MCF 10A (cell line): ENCODE data around the gene NCAM1. TPM values are rescaled to one million over a fixed set of nuclear protein-coding genes. Genes with fewer than 3 reads are reported as not detected.

ENCODE experiments used
- BruUV-seq: library from RNA; stranded (reverse); fragments of 400-500 nt; replicated peaks from 2 replicates; lab custom pipeline; 2021; lab: Mats Ljungman, UMichigan
- CTCF ChIA-PET: fragments of 300-600 bp; sonication (Branson Sonifier 250); formaldehyde crosslinking; extraction: SDS; loops from one replicate; lab custom pipeline; 2021; ENCODE audit warnings: antibody characterized with exemption, inconsistent platforms; lab: Yijun Ruan, JAX
- POLR2A ChIA-PET: fragments of 300-600, 350-650 bp; sonication (Branson Sonifier 250); formaldehyde crosslinking; extraction: SDS; loops from one replicate; lab custom pipeline; 2020; ENCODE audit warnings: antibody characterized with exemption, inconsistent platforms; lab: Yijun Ruan, JAX
- DNase-seq: peaks from one replicate; pipeline ENCODE4 v3.0.0-alpha.2; 2018; ENCODE audit not compliant: unreplicated experiment
- H3K27ac Mint-ChIP-seq: one replicate; pipeline ENCODE4 v1.8.0; 2022; ENCODE audit warnings: mild to moderate bottlenecking, low read depth, mixed read lengths; ENCODE audit not compliant: unreplicated experiment
- H3K27me3 Mint-ChIP-seq: one replicate; pipeline ENCODE4 v1.8.0; 2022; ENCODE audit warnings: mixed read lengths; ENCODE audit not compliant: insufficient read depth, unreplicated experiment
- H3K36me3 Mint-ChIP-seq: one replicate; pipeline ENCODE4 v1.8.0; 2022; ENCODE audit warnings: mild to moderate bottlenecking, moderate library complexity, mixed read lengths; ENCODE audit not compliant: insufficient read depth, unreplicated experiment
- H3K4me1 Mint-ChIP-seq: one replicate; pipeline ENCODE4 v1.8.0; 2022; ENCODE audit warnings: mixed read lengths; ENCODE audit not compliant: insufficient read depth, unreplicated experiment
- H3K4me3 Mint-ChIP-seq: one replicate; pipeline ENCODE4 v1.8.0; 2022; ENCODE audit warnings: mild to moderate bottlenecking, moderate library complexity, mixed read lengths; ENCODE audit not compliant: unreplicated experiment
- H3K9me3 Mint-ChIP-seq: one replicate; pipeline ENCODE4 v1.8.0; 2022; ENCODE audit warnings: mixed read lengths; ENCODE audit not compliant: unreplicated experiment
- intact Hi-C: fragments of 100-400 bp; cut with micrococcal nuclease; formaldehyde crosslinking; loops from 2 replicates; pipeline ENCODE4 v1.14.1; 2022
- total RNA-seq: library from RNA; stranded (reverse); gene quantifications from 2 replicates; pipeline ENCODE4 v1.2.3, GENCODE V29; 2022
- TF ChIP-seq, protein P1 (sequence below): fragments of 200-600 bp; IDR thresholded peaks from one replicate; pipeline ENCODE4 v1.8.0; 2022; ENCODE audit warnings: antibody characterized with exemption, mild to moderate bottlenecking; ENCODE audit not compliant: unreplicated experiment

Gene NCAM1
- total RNA-seq, 1 experiment from 2014 or later, result 0.19 TPM

GRCh38 chr11:112983887-112984286 is 22.7 kb downstream of the NCAM1 start:
- H3K4me3 Mint-ChIP-seq, result no peak overlapping the region
- BruUV-seq, result no TSS peak
- no peaks in the 10 kb centered on the region for H3K36me3 Mint-ChIP-seq
- intact Hi-C loops, result no loop called here
- no peaks in the 10 kb centered on the region for H3K4me1 Mint-ChIP-seq
- TF ChIP-seq, protein P1, sequence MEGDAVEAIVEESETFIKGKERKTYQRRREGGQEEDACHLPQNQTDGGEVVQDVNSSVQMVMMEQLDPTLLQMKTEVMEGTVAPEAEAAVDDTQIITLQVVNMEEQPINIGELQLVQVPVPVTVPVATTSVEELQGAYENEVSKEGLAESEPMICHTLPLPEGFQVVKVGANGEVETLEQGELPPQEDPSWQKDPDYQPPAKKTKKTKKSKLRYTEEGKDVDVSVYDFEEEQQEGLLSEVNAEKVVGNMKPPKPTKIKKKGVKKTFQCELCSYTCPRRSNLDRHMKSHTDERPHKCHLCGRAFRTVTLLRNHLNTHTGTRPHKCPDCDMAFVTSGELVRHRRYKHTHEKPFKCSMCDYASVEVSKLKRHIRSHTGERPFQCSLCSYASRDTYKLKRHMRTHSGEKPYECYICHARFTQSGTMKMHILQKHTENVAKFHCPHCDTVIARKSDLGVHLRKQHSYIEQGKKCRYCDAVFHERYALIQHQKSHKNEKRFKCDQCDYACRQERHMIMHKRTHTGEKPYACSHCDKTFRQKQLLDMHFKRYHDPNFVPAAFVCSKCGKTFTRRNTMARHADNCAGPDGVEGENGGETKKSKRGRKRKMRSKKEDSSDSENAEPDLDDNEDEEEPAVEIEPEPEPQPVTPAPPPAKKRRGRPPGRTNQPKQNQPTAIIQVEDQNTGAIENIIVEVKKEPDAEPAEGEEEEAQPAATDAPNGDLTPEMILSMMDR, result no peak
- H3K27me3 Mint-ChIP-seq, result no peaks in the 10 kb centered on the region
- ChIA-PET POLR2A (interaction anchor here (1.0 kb wide), 1 partner anchor 23 kb away, joined by 3 read pairs; no protein-coding TSS in a partner anchor), CTCF (no interaction called here)
- peaks cover 15% of the 10 kb centered on the region for H3K9me3 Mint-ChIP-seq
- H3K27ac Mint-ChIP-seq, result no peak overlapping the region
- no peak for DNase-seq

- Mint-ChIP-seq H3K9me3 (peaks cover 22% of the 10 kb centered on the region), H3K36me3 (no peaks in the 10 kb centered on the region), H3K4me3 (no peak overlapping the region), H3K27ac (no peak overlapping the region), H3K4me1 (no peaks in the 10 kb centered on the region), H3K27me3 (no peaks in the 10 kb centered on the region)
- CTCF ChIA-PET, result interaction anchor here (0.6 to 1.7 kb wide), 4 partner anchors 10 to 401 kb away, joined by 3 to 4 read pairs (median 3); no protein-coding TSS in a partner anchor
- intact Hi-C loops, result no loop called here
- no peak for DNase-seq
- BruUV-seq, result no TSS peak
- TF ChIP-seq, protein P1, result no peak
- POLR2A ChIA-PET, result interaction anchor here (0.9 to 1.1 kb wide), 2 partner anchors 10 to 16 kb away, joined by 3 read pairs; no protein-coding TSS in a partner anchor
These were observed 28.0 kb downstream of the NCAM1 start for GRCh38 chr11:112989198-112989597.

DNA sequence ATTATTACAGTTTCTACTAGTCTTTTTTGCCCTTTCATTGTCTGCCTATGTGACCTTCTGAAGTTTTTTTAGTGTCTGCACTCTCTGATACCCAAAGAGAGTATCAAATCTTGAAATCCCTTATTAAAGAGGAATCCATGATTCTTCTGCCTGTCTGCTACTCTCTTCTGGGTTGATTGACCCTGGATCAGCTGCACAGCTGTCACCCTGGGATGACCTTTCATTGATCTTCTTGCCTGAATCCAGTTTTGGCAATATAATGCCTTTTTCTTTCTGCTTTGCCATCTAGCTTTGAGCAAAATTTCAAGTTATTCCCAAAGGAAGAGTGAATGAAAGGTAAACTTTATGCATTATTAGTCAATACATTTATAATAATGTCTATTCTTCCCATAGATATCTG is 32.6 kb downstream of the NCAM1 start:
- no peak overlapping the region for H3K4me3 Mint-ChIP-seq
- TF ChIP-seq, protein P1, result no peak
- ChIA-PET POLR2A (no interaction called here), CTCF (interaction anchor here (1.2 kb wide), 1 partner anchor 103 kb away, joined by 4 read pairs; no protein-coding TSS in a partner anchor)
- no peaks in the 10 kb centered on the region for H3K27me3 Mint-ChIP-seq
- H3K36me3 Mint-ChIP-seq, result no peaks in the 10 kb centered on the region
- DNase-seq, result no peak
- intact Hi-C loops, result no loop called here
- no peak overlapping the region for H3K27ac Mint-ChIP-seq
- no peaks in the 10 kb centered on the region for H3K4me1 Mint-ChIP-seq
- peaks cover 13% of the 10 kb centered on the region for H3K9me3 Mint-ChIP-seq
- BruUV-seq, result no TSS peak

- Mint-ChIP-seq H3K36me3 (no peaks in the 10 kb centered on the region), H3K4me1 (no peaks in the 10 kb centered on the region), H3K4me3 (no peak overlapping the region), H3K27me3 (no peaks in the 10 kb centered on the region), H3K27ac (no peak overlapping the region), H3K9me3 (peaks cover 13% of the 10 kb centered on the region)
- ChIA-PET CTCF (no interaction called here), POLR2A (interaction anchor here (0.7 kb wide), 1 partner anchor 9 kb away, joined by 6 read pairs; no protein-coding TSS in a partner anchor)
- TF ChIP-seq, protein P1, result no peak
- DNase-seq, result no peak
- no TSS peak for BruUV-seq
- intact Hi-C loops, result no loop called here
These were observed 34.3 kb downstream of the NCAM1 start for GRCh38 chr11:112995423-112996090.
